CD14-positive monocyte (primary cell): ENCODE results near the gene MEOX1. TPM values are rescaled to one million over a fixed set of nuclear protein-coding genes. Genes with fewer than 3 reads are reported as not detected.

Experiments used
- DNase-seq, 3 donors: peaks; one replicate each; pipeline ENCODE4 v3.0.0-alpha.2; 2011 to 2022
- H2AFZ ChIP-seq: 2 replicates; pipeline ENCODE4 v1.6.0; 2012; ENCODE audit warnings: mild to moderate bottlenecking, low read depth, low read length, inconsistent platforms; ENCODE audit not compliant: insufficient read depth, poor library complexity, severe bottlenecking
- H3K27ac ChIP-seq, 2 donors: 1 replicate in 1 of 2; 2 replicates in 1 of 2; pipeline ENCODE4 v1.5.1; 2012 to 2013; ENCODE audit warnings: low read length in 2 of 2, control low read depth in 1 of 2, inconsistent platforms in 1 of 2, low read depth in 1 of 2, mild to moderate bottlenecking in 1 of 2
- H3K27me3 ChIP-seq, 2 donors: one replicate each; pipeline versions ENCODE4 v1.6.0 to v1.6.1; 2011 to 2013; ENCODE audit warnings: low read length in 2 of 2; ENCODE audit not compliant: control insufficient read depth in 2 of 2, insufficient read depth in 2 of 2
- H3K36me3 ChIP-seq, 2 donors: replicated peaks in 1 of 2; 1 replicate in 1 of 2; 2 replicates in 1 of 2; pipeline versions ENCODE4 v1.5.1 to v1.6.1; 2012 to 2013; ENCODE audit warnings: low read length in 2 of 2, control low read depth in 1 of 2, inconsistent platforms in 1 of 2, mild to moderate bottlenecking in 1 of 2; ENCODE audit not compliant: insufficient read depth in 2 of 2, control insufficient read depth in 1 of 2
- H3K4me1 ChIP-seq, 2 donors: 1 replicate in 1 of 2; 2 replicates in 1 of 2; pipeline versions ENCODE4 v1.5.1 to v1.6.1; 2012 to 2013; ENCODE audit warnings: low read length in 2 of 2, control low read depth in 1 of 2, inconsistent platforms in 1 of 2, mild to moderate bottlenecking in 1 of 2, moderate library complexity in 1 of 2; ENCODE audit not compliant: insufficient read depth in 2 of 2, control insufficient read depth in 1 of 2
- H3K4me2 ChIP-seq: replicated peaks from 2 replicates; pipeline ENCODE3; 2012; ENCODE audit warnings: low read length, moderate library complexity, mild to moderate bottlenecking; ENCODE audit not compliant: poor library complexity, severe bottlenecking; ENCODE audit errors: extremely low read depth
- H3K4me3 ChIP-seq, 3 experiments: fragments of 200-600 bp in 1 of 3; sonication (generic) in 1 of 3; replicated peaks in 1 of 3; 1 replicate in 2 of 3; 2 replicates in 1 of 3; pipeline ENCODE4 v1.5.1; 2011 to 2013; ENCODE audit warnings: low read length in 3 of 3, mild to moderate bottlenecking in 3 of 3, control low read depth in 2 of 3, low read depth in 2 of 3, inconsistent platforms in 1 of 3, moderate library complexity in 1 of 3
- H3K79me2 ChIP-seq: 2 replicates; pipeline ENCODE4 v1.6.0; 2012; ENCODE audit warnings: mild to moderate bottlenecking, control low read depth, inconsistent platforms, low read length, moderate library complexity; ENCODE audit not compliant: insufficient read depth
- H3K9ac ChIP-seq: 2 replicates; pipeline ENCODE4 v1.6.0; 2017; ENCODE audit warnings: low read length, mild to moderate bottlenecking; ENCODE audit not compliant: insufficient read depth, poor library complexity, severe bottlenecking
- H3K9me3 ChIP-seq, 2 donors: replicated peaks in 1 of 2; 1 replicate in 1 of 2; 2 replicates in 1 of 2; pipeline versions ENCODE4 v1.5.1 to v1.6.1; 2012 to 2013; ENCODE audit warnings: low read length in 2 of 2, control low read depth in 1 of 2; ENCODE audit not compliant: control insufficient read depth in 1 of 2, insufficient read depth in 1 of 2
- H4K20me1 ChIP-seq: 2 replicates; pipeline ENCODE4 v1.6.0; 2012; ENCODE audit warnings: mild to moderate bottlenecking, low read length, control low read depth, moderate library complexity; ENCODE audit not compliant: insufficient read depth
- H3K27ac Mint-ChIP-seq, 7 donors: one replicate each; pipeline ENCODE4 v1.8.0; 2020; ENCODE audit warnings: mild to moderate bottlenecking in 7 of 7, mixed read lengths in 7 of 7, moderate library complexity in 6 of 7, inconsistent platforms in 2 of 7
- H3K27me3 Mint-ChIP-seq, 3 donors: one replicate each; pipeline ENCODE4 v1.8.0; 2021 to 2022; ENCODE audit warnings: low read depth in 3 of 3, mild to moderate bottlenecking in 3 of 3, mixed read lengths in 3 of 3, moderate library complexity in 3 of 3, inconsistent platforms in 1 of 3
- H3K36me3 Mint-ChIP-seq, 2 donors: one replicate each; pipeline ENCODE4 v1.8.0; 2020; ENCODE audit warnings: mixed read lengths in 2 of 2, inconsistent platforms in 1 of 2, mild to moderate bottlenecking in 1 of 2
- H3K4me1 Mint-ChIP-seq: one replicate; pipeline ENCODE4 v1.8.0; 2020; ENCODE audit warnings: mild to moderate bottlenecking, mixed read lengths
- H3K4me3 Mint-ChIP-seq, 2 donors: one replicate each; pipeline ENCODE4 v1.8.0; 2020; ENCODE audit warnings: mild to moderate bottlenecking in 2 of 2, mixed read lengths in 2 of 2, moderate library complexity in 1 of 2
- H3K9me3 Mint-ChIP-seq, 7 donors: one replicate each; pipeline ENCODE4 v1.8.0; 2020 to 2022; ENCODE audit warnings: mixed read lengths in 7 of 7, mild to moderate bottlenecking in 6 of 7, moderate library complexity in 6 of 7, inconsistent platforms in 2 of 7
- WGBS: methylation state at CpG from one replicate; pipeline ENCODE4 v1.1.5; 2013; ENCODE audit warnings: missing lambda C conversion rate; ENCODE audit not compliant: insufficient coverage; 5-methylcytosine and 5-hydroxymethylcytosine counted together
- intact Hi-C, 2 donors: fragments of 100-400 bp; cut with micrococcal nuclease; formaldehyde crosslinking; loops; one replicate each; pipeline versions ENCODE4 v1.15.0 to v1.15.1; 2023
- polyA plus RNA-seq, 3 donors: library from polyadenylated mRNA; depleted of rRNA in 1 of 3; unstranded in 2 of 3; stranded (reverse) in 1 of 3; fragments of 300-500 nt in 2 of 3; fragments of >200 nt in 1 of 3; fragmentation: Illumina TruSeq in 2 of 3; gene quantifications; 1 replicate in 2 of 3; 2 replicates in 1 of 3; pipeline ENCODE4 v1.2.3, GENCODE V29; 2012 to 2021
- TF ChIP-seq, protein P1 (sequence below): fragments of 200-600 bp; IDR thresholded peaks from one replicate; pipeline ENCODE4 v1.8.0; 2022; ENCODE audit warnings: antibody characterized with exemption, mild to moderate bottlenecking

Gene MEOX1
- polyA plus RNA-seq, 3 donors: 0.06 TPM; not detected in 2

- H4K20me1 ChIP-seq: no peaks in the 10 kb centered on the region
- Mint-ChIP-seq H3K27me3 (peaks cover 15 to 20% (median 16%) of the 10 kb centered on the region in 3 donors), H3K27ac (peak overlapping the region in 1 of 7 donors; percentile 6), H3K4me3 (no peak overlapping the region), H3K4me1 (peaks cover 7% of the 10 kb centered on the region), H3K36me3 (no peaks in the 10 kb centered on the region), H3K9me3 (peaks cover 0 to 2% (median 0%) of the 10 kb centered on the region in 7 donors)
- no peak overlapping the region for H3K9ac ChIP-seq
- no peaks in the 10 kb centered on the region for H3K36me3 ChIP-seq
- intact Hi-C loops: no loop called here
- no peaks in the 10 kb centered on the region for H3K9me3 ChIP-seq
- no peak overlapping the region for H3K4me3 ChIP-seq
- H3K79me2 ChIP-seq: no peaks in the 10 kb centered on the region
- TF ChIP-seq, protein P1, sequence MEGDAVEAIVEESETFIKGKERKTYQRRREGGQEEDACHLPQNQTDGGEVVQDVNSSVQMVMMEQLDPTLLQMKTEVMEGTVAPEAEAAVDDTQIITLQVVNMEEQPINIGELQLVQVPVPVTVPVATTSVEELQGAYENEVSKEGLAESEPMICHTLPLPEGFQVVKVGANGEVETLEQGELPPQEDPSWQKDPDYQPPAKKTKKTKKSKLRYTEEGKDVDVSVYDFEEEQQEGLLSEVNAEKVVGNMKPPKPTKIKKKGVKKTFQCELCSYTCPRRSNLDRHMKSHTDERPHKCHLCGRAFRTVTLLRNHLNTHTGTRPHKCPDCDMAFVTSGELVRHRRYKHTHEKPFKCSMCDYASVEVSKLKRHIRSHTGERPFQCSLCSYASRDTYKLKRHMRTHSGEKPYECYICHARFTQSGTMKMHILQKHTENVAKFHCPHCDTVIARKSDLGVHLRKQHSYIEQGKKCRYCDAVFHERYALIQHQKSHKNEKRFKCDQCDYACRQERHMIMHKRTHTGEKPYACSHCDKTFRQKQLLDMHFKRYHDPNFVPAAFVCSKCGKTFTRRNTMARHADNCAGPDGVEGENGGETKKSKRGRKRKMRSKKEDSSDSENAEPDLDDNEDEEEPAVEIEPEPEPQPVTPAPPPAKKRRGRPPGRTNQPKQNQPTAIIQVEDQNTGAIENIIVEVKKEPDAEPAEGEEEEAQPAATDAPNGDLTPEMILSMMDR: no peak
- DNase-seq: no peak
- no peak overlapping the region for H3K27ac ChIP-seq
- H3K4me2 ChIP-seq: no peak overlapping the region
- 96% methylated on average over 8 of the region's 12 CpGs for WGBS
- H3K27me3 ChIP-seq: no peaks in the 10 kb centered on the region
- H3K4me1 ChIP-seq: no peaks in the 10 kb centered on the region
- no peak overlapping the region for H2AFZ ChIP-seq
Observed at GRCh38 chr17:43683928-43684653, 22.4 kb upstream of the MEOX1 start.

DNA sequence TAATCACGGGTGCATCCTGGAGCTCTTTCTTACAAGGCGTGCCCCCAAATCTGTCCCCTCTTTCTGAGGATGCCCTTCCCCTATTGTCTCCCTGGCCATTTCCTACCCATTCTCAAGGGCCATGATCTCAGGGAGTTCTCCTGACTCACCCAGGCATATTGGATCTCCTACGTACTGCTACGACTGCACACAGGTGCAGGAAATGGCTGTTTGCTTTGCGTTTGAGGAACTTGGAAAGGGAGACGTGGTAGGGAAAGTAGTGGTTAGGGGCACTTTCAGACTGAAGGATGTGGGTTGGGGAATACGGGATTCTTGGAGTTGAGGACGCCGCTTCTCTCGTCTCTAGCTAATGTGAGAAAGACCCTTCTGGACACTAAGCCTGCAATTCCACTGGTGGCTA lies 18.7 kb upstream of the MEOX1 start:
- H3K4me3 Mint-ChIP-seq: peak overlapping the region; percentile 22 to 35
- no peak for DNase-seq
- H3K36me3 Mint-ChIP-seq: no peaks in the 10 kb centered on the region
- H3K27me3 Mint-ChIP-seq: peaks cover 13 to 15% (median 15%) of the 10 kb centered on the region in 3 donors
- Histone ChIP-seq H3K36me3 (no peaks in the 10 kb centered on the region), H3K4me3 (no peak overlapping the region), H3K4me1 (peaks cover 9 to 19% of the 10 kb centered on the region in 2 donors), H3K9ac (no peak overlapping the region), H4K20me1 (no peaks in the 10 kb centered on the region), H3K9me3 (no peaks in the 10 kb centered on the region), H3K27ac (no peak overlapping the region), H2AFZ (peak overlapping the region; percentile 29), H3K4me2 (no peak overlapping the region), H3K79me2 (no peaks in the 10 kb centered on the region), H3K27me3 (no peaks in the 10 kb centered on the region)
- WGBS: 10% methylated on average over 7 of the region's 10 CpGs
- H3K9me3 Mint-ChIP-seq: no peaks in the 10 kb centered on the region
- intact Hi-C loops: no loop called here
- TF ChIP-seq, protein P1: no peak
- H3K4me1 Mint-ChIP-seq: peaks cover 24% of the 10 kb centered on the region
- H3K27ac Mint-ChIP-seq: no peak overlapping the region
